GM12878 (cell line): ENCODE measurements around the gene CTDP1. TPM values are rescaled to one million over a fixed set of nuclear protein-coding genes. Genes with fewer than 3 reads are reported as not detected.

Source experiments
- ATAC-seq: fragments of 200-7000 bp; cut with Tn5 transposase; 3 replicates; pipeline ENCODE4 v1.9.1; 2020; ENCODE audit warnings: mild to moderate bottlenecking, moderate library complexity
- BruUV-seq: library from RNA; stranded (reverse); fragments of 400-500 nt; replicated peaks from 2 replicates; lab custom pipeline; 2021; lab: Mats Ljungman, UMichigan
- CTCF ChIA-PET: fragments of 300-600 bp; sonication (Branson Sonifier 250); formaldehyde crosslinking; extraction: SDS; loops from one replicate; lab custom pipeline; 2021; ENCODE audit warnings: inconsistent platforms; lab: Yijun Ruan, JAX
- POLR2A ChIA-PET: fragments of 350-600 bp; formaldehyde crosslinking; extraction: SDS; loops from one replicate; lab custom pipeline; 2021; ENCODE audit warnings: inconsistent platforms; lab: Charles Lee
- RAD21 ChIA-PET: fragments of 300-600 bp; sonication (Branson Sonifier 250); formaldehyde crosslinking; loops from one replicate; lab custom pipeline; 2023; ENCODE audit warnings: antibody characterized with exemption; ENCODE audit not compliant: unreplicated experiment; lab: Charles Lee
- SMC1A ChIA-PET: fragments of 300-600 bp; sonication (Branson Sonifier 250); formaldehyde crosslinking; loops from one replicate; lab custom pipeline; 2023; ENCODE audit not compliant: unreplicated experiment, uncharacterized antibody; lab: Charles Lee
- DNase-seq: peaks from one replicate; pipeline ENCODE4 v3.0.0-alpha.2; 2011; ENCODE audit warnings: low read depth, low spot score
- FAIRE-seq: peaks from 3 replicates; lab custom pipeline; 2011; peaks lifted over from hg19 to GRCh38; lab: Jason Lieb, UNC
- H2AFZ ChIP-seq: 2 replicates; pipeline ENCODE4 v1.6.0; 2011; ENCODE audit warnings: low read depth, low read length, control low read depth; ENCODE audit not compliant: control insufficient read depth
- H3K27ac ChIP-seq: 2 replicates; pipeline ENCODE4 v1.5.1; 2011; ENCODE audit warnings: control low read depth; ENCODE audit not compliant: control insufficient read depth, insufficient read depth
- H3K27me3 ChIP-seq, 2 experiments: replicated peaks in 1 of 2; 2 replicates each; pipeline versions ENCODE4 v1.6.0 to v1.6.1; 2011; ENCODE audit warnings: low read length in 1 of 2; ENCODE audit not compliant: control insufficient read depth in 2 of 2, insufficient read depth in 2 of 2
- H3K36me3 ChIP-seq, 2 experiments: 2 replicates each; pipeline ENCODE4 v1.5.1; 2011; ENCODE audit warnings: low read length in 1 of 2; ENCODE audit not compliant: control insufficient read depth in 2 of 2, insufficient read depth in 2 of 2
- H3K4me1 ChIP-seq: 2 replicates; pipeline ENCODE4 v1.6.1; 2011; ENCODE audit warnings: mild to moderate bottlenecking, low read length, moderate library complexity, mixed read lengths; ENCODE audit not compliant: control insufficient read depth, insufficient read depth
- H3K4me2 ChIP-seq: 2 replicates; pipeline ENCODE4 v1.6.0; 2011; ENCODE audit warnings: control low read depth; ENCODE audit not compliant: control insufficient read depth, insufficient read depth
- H3K4me3 ChIP-seq: fragments of 200-600 bp; sonication (generic); 2 replicates; pipeline ENCODE4 v1.5.1; 2016
- H3K79me2 ChIP-seq: 2 replicates; pipeline ENCODE4 v1.6.0; 2011; ENCODE audit warnings: low read length; ENCODE audit not compliant: control insufficient read depth, insufficient read depth
- H3K9ac ChIP-seq: 2 replicates; pipeline ENCODE4 v1.8.0; 2011; ENCODE audit warnings: low read length, control low read depth, mixed read lengths; ENCODE audit not compliant: control insufficient read depth, insufficient read depth
- H3K9me3 ChIP-seq: replicated peaks from 3 replicates; pipeline ENCODE4 v1.5.1; 2011; ENCODE audit warnings: mild to moderate bottlenecking, low read length; ENCODE audit not compliant: control insufficient read depth, insufficient read depth
- H4K20me1 ChIP-seq: 2 replicates; pipeline ENCODE4 v1.6.0; 2011; ENCODE audit not compliant: control insufficient read depth, insufficient read depth
- BRCA1 ChIP-seq: IDR thresholded peaks from 2 replicates; pipeline ENCODE4 v1.6.1; 2011; ENCODE audit warnings: low read depth, low read length, improper control_type of control experiment
- EED ChIP-seq: sonication (generic); IDR thresholded peaks from 2 replicates; pipeline ENCODE4 v1.6.1; 2016; ENCODE audit warnings: antibody characterized with exemption, low read depth
- GABPA ChIP-seq: IDR thresholded peaks from 2 replicates; pipeline ENCODE4 v1.6.1; 2014; ENCODE audit warnings: antibody characterized with exemption, low read depth, mild to moderate bottlenecking, inconsistent platforms
- JUND ChIP-seq: IDR thresholded peaks from 2 replicates; pipeline ENCODE4 v1.6.1; 2012; ENCODE audit warnings: low read depth, mild to moderate bottlenecking, low read length, improper control_type of control experiment, moderate library complexity
- MEF2B ChIP-seq: fragments of 450-650 bp; IDR thresholded peaks from 2 replicates; pipeline ENCODE4 v1.6.1; 2018; ENCODE audit warnings: mild to moderate bottlenecking, moderate library complexity; ENCODE audit not compliant: partially characterized antibody, poor library complexity, severe bottlenecking
- MTA2 ChIP-seq: fragments of 450-650 bp; IDR thresholded peaks from 2 replicates; pipeline ENCODE4 v1.6.1; 2016; ENCODE audit warnings: low read depth, mild to moderate bottlenecking, moderate library complexity
- NFYA ChIP-seq: IDR thresholded peaks from 2 replicates; pipeline ENCODE4 v1.6.1; 2011; ENCODE audit warnings: low read depth, mild to moderate bottlenecking, low read length, improper control_type of control experiment, borderline replicate concordance
- NR2C2 ChIP-seq: IDR thresholded peaks from 2 replicates; pipeline ENCODE4 v1.6.1; 2011; ENCODE audit warnings: borderline replicate concordance, low read depth; ENCODE audit not compliant: control insufficient read depth, insufficient read length
- POLR2A ChIP-seq: IDR thresholded peaks from 2 replicates; pipeline ENCODE4 v1.6.1; 2011; ENCODE audit warnings: low read depth, mild to moderate bottlenecking, low read length
- RAD21 ChIP-seq: IDR thresholded peaks from 2 replicates; pipeline ENCODE4 v1.6.1; 2011; ENCODE audit warnings: mild to moderate bottlenecking, low read depth, low read length, moderate library complexity; ENCODE audit not compliant: insufficient read depth
- RUNX3 ChIP-seq: IDR thresholded peaks from 2 replicates; pipeline ENCODE4 v1.6.1; 2012; ENCODE audit warnings: low read length, inconsistent platforms
- YY1 ChIP-seq: IDR thresholded peaks from 2 replicates; pipeline ENCODE4 v1.6.1; 2011; ENCODE audit warnings: low read depth, mild to moderate bottlenecking, low read length
- WGBS: methylation state at CpG from one replicate; pipeline ENCODE4 v1.1.6; 2016; ENCODE audit warnings: low lambda C conversion rate; ENCODE audit not compliant: insufficient replicate concordance, insufficient coverage; ENCODE audit errors: missing lambda C conversion rate; 5-methylcytosine and 5-hydroxymethylcytosine counted together
- in situ Hi-C: fragments of 300-500 bp; cut with MboI; formaldehyde crosslinking; loops from 9 replicates; pipeline ENCODE4 v1.14.3; 2018; ENCODE audit warnings: mixed read lengths
- intact Hi-C: fragments of 100-400 bp; cut with micrococcal nuclease; formaldehyde crosslinking; loops from one replicate; pipeline ENCODE4 v1.14.2; 2022; ENCODE audit not compliant: unreplicated experiment
- polyA plus RNA-seq, 11 experiments: library from polyadenylated mRNA; depleted of rRNA in 4 of 11; unstranded in 6 of 11; stranded (reverse) in 5 of 11; fragments of >200 nt; fragmentation: Nextera tagmentation in 4 of 11; fragmentation: Illumina TruSeq in 1 of 11; extraction: Ambion mirVana in 4 of 11; extraction: Trizol in 1 of 11; gene quantifications; 1 replicate in 1 of 11; 2 replicates in 10 of 11; pipeline versions ENCODE4 v1.2.1 to v1.2.3, GENCODE V29; 2011 to 2016; ENCODE audit warnings: inconsistent platforms in 2 of 11, missing spikeins in 2 of 11, low read depth in 1 of 11
- total RNA-seq, 4 experiments: library from RNA; depleted of rRNA in 3 of 4; stranded (reverse); fragments of >200 nt in 3 of 4; fragmentation: Illumina TruSeq in 1 of 4; extraction: Trizol in 1 of 4; gene quantifications; 2 replicates each; pipeline versions ENCODE4 v1.2.1 to v1.2.3, GENCODE V29; 2013 to 2021
- TF ChIP-seq, protein P1 (sequence below), 3 experiments: IDR thresholded peaks in 2 of 3; conservative IDR thresholded peaks in 1 of 3; 2 replicates each; pipeline ENCODE4 v1.5.1; 2011; ENCODE audit warnings: low read depth in 3 of 3, low read length in 3 of 3, mild to moderate bottlenecking in 3 of 3, control low read depth in 2 of 3, moderate library complexity in 2 of 3, inconsistent platforms in 1 of 3, mixed read lengths in 1 of 3; ENCODE audit not compliant: control insufficient read depth in 2 of 3, insufficient read depth in 1 of 3; ENCODE audit errors: extremely low read depth in 1 of 3
- TF ChIP-seq, protein P2 (sequence below): fragments of 450-650 bp; IDR thresholded peaks from 2 replicates; pipeline ENCODE4 v1.6.1; 2017; ENCODE audit warnings: mild to moderate bottlenecking, moderate library complexity
- TF ChIP-seq, protein P3 (sequence below): fragments of 450-650 bp; IDR thresholded peaks from 2 replicates; pipeline ENCODE4 v1.6.1; 2016; ENCODE audit warnings: mild to moderate bottlenecking

The CTDP1 gene
- total and polyA plus RNA-seq, 10 of the 15 experiments (the other 5 are each of a cell fraction or from before 2014, with no cell fraction given): 0.32 to 31.3 (median 8.8) TPM

DNA sequence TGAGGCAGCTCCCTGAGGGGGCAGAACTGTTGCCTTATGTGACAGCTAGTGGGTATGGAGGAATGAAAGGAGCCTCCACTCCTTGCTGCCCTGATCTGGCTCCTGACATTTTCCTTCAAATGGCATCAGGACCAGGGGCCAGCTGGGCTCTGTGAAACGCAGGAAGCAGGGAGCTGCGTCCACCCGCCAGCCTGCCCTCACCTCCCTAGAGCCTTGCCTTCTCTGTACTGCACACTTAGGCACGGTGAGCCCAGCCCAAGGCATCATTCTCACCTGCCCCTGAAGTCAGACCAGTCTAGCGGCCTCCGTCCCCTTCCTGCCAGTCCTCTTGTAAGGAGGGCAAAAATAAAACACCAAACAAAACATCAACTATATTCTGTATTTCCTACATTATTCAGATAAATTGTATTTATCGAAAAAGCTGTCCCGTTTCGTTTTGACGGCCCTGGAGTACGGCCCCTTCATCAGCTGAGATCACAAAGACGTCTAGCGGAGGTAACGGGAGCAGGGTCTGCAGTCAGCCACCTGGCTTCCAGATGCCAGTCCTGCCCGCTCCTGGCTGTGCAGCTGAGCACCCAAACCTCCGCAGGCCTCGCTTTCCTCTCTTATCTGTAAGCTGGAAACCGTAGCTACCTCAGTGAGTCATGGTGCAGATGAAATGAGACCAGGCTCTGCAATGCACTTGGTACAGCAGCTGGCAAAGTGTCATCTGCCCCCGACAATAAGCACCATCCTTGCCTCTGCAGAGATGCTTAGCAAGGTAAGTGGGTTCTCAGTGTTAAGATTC lies 6.9 kb upstream of the CTDP1 start:
- Histone ChIP-seq H2AFZ (no peak overlapping the region), H3K9me3 (no peaks in the 10 kb centered on the region; the same call in 2 of the 3 replicates), H4K20me1 (no peaks in the 10 kb centered on the region), H3K4me2 (no peak overlapping the region), H3K79me2 (peaks cover 3% of the 10 kb centered on the region), H3K4me3 (no peak overlapping the region), H3K27ac (no peak overlapping the region), H3K9ac (no peak overlapping the region), H3K4me1 (peaks cover 4% of the 10 kb centered on the region; the same call in 1 of the 2 replicates), H3K36me3 (peaks cover 0 to 5% of the 10 kb centered on the region in 2 experiments; a peak in 1 of 4 replicates), H3K27me3 (no peaks in the 10 kb centered on the region)
- CTCF ChIA-PET: interaction anchor here (0.9 kb wide), 1 partner anchor 33 kb away, joined by 3 read pairs; no protein-coding TSS in a partner anchor
- ATAC-seq (no peak), FAIRE-seq (no peak), DNase-seq (no peak)
- SMC1A ChIA-PET: no interaction called here
- intact Hi-C loops (no loop called here), in situ Hi-C loops (no loop called here)
- POLR2A ChIA-PET: no interaction called here
- RAD21 ChIA-PET: no interaction called here
- no TSS peak for BruUV-seq
- 90% methylated on average over 19 of the region's 19 CpGs for WGBS
- TF ChIP-seq, protein P1, sequence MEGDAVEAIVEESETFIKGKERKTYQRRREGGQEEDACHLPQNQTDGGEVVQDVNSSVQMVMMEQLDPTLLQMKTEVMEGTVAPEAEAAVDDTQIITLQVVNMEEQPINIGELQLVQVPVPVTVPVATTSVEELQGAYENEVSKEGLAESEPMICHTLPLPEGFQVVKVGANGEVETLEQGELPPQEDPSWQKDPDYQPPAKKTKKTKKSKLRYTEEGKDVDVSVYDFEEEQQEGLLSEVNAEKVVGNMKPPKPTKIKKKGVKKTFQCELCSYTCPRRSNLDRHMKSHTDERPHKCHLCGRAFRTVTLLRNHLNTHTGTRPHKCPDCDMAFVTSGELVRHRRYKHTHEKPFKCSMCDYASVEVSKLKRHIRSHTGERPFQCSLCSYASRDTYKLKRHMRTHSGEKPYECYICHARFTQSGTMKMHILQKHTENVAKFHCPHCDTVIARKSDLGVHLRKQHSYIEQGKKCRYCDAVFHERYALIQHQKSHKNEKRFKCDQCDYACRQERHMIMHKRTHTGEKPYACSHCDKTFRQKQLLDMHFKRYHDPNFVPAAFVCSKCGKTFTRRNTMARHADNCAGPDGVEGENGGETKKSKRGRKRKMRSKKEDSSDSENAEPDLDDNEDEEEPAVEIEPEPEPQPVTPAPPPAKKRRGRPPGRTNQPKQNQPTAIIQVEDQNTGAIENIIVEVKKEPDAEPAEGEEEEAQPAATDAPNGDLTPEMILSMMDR (IDR thresholded peaks at IDR 0.05 in 2 of 3, conservative IDR thresholded peaks at IDR 0.05 in 1 of 3; ENCODE audit: control insufficient read depth in 2 of 3, extremely low read depth in 1 of 3, insufficient read depth in 1 of 3, low read depth in 3 of 3, low read length in 3 of 3): no peak
- no peak for TF ChIP-seq RAD21
- no peak for TF ChIP-seq MTA2
- TF ChIP-seq, protein P2, sequence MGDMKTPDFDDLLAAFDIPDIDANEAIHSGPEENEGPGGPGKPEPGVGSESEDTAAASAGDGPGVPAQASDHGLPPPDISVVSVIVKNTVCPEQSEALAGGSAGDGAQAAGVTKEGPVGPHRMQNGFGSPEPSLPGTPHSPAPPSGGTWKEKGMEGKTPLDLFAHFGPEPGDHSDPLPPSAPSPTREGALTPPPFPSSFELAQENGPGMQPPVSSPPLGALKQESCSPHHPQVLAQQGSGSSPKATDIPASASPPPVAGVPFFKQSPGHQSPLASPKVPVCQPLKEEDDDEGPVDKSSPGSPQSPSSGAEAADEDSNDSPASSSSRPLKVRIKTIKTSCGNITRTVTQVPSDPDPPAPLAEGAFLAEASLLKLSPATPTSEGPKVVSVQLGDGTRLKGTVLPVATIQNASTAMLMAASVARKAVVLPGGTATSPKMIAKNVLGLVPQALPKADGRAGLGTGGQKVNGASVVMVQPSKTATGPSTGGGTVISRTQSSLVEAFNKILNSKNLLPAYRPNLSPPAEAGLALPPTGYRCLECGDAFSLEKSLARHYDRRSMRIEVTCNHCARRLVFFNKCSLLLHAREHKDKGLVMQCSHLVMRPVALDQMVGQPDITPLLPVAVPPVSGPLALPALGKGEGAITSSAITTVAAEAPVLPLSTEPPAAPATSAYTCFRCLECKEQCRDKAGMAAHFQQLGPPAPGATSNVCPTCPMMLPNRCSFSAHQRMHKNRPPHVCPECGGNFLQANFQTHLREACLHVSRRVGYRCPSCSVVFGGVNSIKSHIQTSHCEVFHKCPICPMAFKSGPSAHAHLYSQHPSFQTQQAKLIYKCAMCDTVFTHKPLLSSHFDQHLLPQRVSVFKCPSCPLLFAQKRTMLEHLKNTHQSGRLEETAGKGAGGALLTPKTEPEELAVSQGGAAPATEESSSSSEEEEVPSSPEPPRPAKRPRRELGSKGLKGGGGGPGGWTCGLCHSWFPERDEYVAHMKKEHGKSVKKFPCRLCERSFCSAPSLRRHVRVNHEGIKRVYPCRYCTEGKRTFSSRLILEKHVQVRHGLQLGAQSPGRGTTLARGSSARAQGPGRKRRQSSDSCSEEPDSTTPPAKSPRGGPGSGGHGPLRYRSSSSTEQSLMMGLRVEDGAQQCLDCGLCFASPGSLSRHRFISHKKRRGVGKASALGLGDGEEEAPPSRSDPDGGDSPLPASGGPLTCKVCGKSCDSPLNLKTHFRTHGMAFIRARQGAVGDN: no peak
- TF ChIP-seq NR2C2: no peak
- TF ChIP-seq NFYA: no peak
- TF ChIP-seq RUNX3: no peak
- no peak for TF ChIP-seq MEF2B
- TF ChIP-seq YY1: no peak
- TF ChIP-seq GABPA: no peak
- no peak for TF ChIP-seq BRCA1
- TF ChIP-seq POLR2A: no peak
- TF ChIP-seq EED: no peak
- TF ChIP-seq, protein P3, sequence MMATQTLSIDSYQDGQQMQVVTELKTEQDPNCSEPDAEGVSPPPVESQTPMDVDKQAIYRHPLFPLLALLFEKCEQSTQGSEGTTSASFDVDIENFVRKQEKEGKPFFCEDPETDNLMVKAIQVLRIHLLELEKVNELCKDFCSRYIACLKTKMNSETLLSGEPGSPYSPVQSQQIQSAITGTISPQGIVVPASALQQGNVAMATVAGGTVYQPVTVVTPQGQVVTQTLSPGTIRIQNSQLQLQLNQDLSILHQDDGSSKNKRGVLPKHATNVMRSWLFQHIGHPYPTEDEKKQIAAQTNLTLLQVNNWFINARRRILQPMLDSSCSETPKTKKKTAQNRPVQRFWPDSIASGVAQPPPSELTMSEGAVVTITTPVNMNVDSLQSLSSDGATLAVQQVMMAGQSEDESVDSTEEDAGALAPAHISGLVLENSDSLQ: no peak
- TF ChIP-seq JUND: no peak
